Adrenal gland (tissue), 12 donors: ENCODE measurements around the gene GPC6. TPM values are rescaled to one million over a fixed set of nuclear protein-coding genes. Genes with fewer than 3 reads are reported as not detected.

Source experiments
- DNase-seq, 7 donors: peaks; one replicate each; pipeline ENCODE4 v3.0.0-alpha.2; 2019 to 2020
- H3K27ac ChIP-seq, 5 donors: fragments of 200-600 bp; sonication (generic) in 4 of 5; 1 replicate in 3 of 5; 2 replicates in 2 of 5; pipeline versions ENCODE4 v1.5.1 to v1.8.0; 2016 to 2020; ENCODE audit warnings: mild to moderate bottlenecking in 1 of 5
- H3K27me3 ChIP-seq: fragments of 200-600 bp; 2 replicates; pipeline ENCODE4 v1.8.0; 2021
- H3K36me3 ChIP-seq, 2 donors: fragments of 200-600 bp; replicated peaks in 1 of 2; 1 replicate in 1 of 2; 2 replicates in 1 of 2; pipeline versions ENCODE4 v1.5.1 to v1.8.0; 2018 to 2022
- H3K4me1 ChIP-seq, 2 donors: fragments of 200-600 bp; replicated peaks in 1 of 2; 1 replicate in 1 of 2; 2 replicates in 1 of 2; pipeline versions ENCODE4 v1.5.1 to v1.8.0; 2018 to 2021
- H3K4me3 ChIP-seq, 4 donors: fragments of 200-600 bp; sonication (generic) in 3 of 4; one replicate each; pipeline ENCODE4 v1.5.1; 2016 to 2018
- H3K9me3 ChIP-seq, 3 donors: fragments of 200-600 bp; sonication (generic) in 1 of 3; replicated peaks in 1 of 3; 1 replicate in 2 of 3; 2 replicates in 1 of 3; pipeline versions ENCODE4 v1.5.1 to v1.8.0; 2016 to 2021
- POLR2A ChIP-seq, 2 donors: fragments of 450-650 bp; IDR thresholded peaks; one replicate each; pipeline ENCODE4 v1.6.1; 2017; ENCODE audit warnings: antibody characterized with exemption in 2 of 2, mild to moderate bottlenecking in 2 of 2, moderate library complexity in 1 of 2
- WGBS, 4 donors: extraction: QIAGEN DNeasy Blood & Tissue Kit in 2 of 4; methylation state at CpG; one replicate each; pipeline versions ENCODE4 v1.1.5 to v1.1.7; 2013 to 2017; 5-methylcytosine and 5-hydroxymethylcytosine counted together
- intact Hi-C, 2 donors: fragments of 100-400 bp; cut with DNase I; formaldehyde crosslinking; loops; one replicate each; pipeline versions ENCODE4 v1.14.1 to v1.15.0; 2022 to 2023
- polyA plus RNA-seq, 3 donors: library from polyadenylated mRNA; stranded (reverse); fragments of 200-250 nt in 2 of 3; fragments of 350-450 nt in 1 of 3; fragmentation: Illumina TruSeq in 1 of 3; extraction: RNeasy Lipid Tissue Mini Kit (QIAGEN cat#74804) in 1 of 3; gene quantifications; one replicate each; pipeline ENCODE4 v1.2.3, GENCODE V29; 2013 to 2014
- total RNA-seq, 9 donors: library from RNA; depleted of rRNA in 4 of 9; stranded (reverse); fragments of >200 nt in 4 of 9; fragments of 120-200 nt in 1 of 9; fragmentation: NEBNext Ultra II Directional in 1 of 9; extraction: Animal tissue kit (Norgen Biotek cat#: 25700) in 1 of 9; gene quantifications; one replicate each; pipeline versions ENCODE4 v1.1.0 to v1.2.4, GENCODE V29; 2013 to 2023
- TF ChIP-seq, protein P1 (sequence below), 6 experiments: fragments of 450-650 bp in 4 of 6; fragments of 200-600 bp in 2 of 6; sonication (generic) in 1 of 6; IDR thresholded peaks; 1 replicate in 5 of 6; 2 replicates in 1 of 6; pipeline versions ENCODE4 v1.5.1 to v1.8.0; 2016 to 2021; ENCODE audit warnings: antibody characterized with exemption in 6 of 6, mild to moderate bottlenecking in 2 of 6, moderate library complexity in 1 of 6
- donor health status: healthy with polysubstance abuse.
- donor health status: Bipolar disorder and iron deficiency.
- donor health status: DM: yes; HTN: yes; CAD: no.
- donor health status: DM: no; HTN: no; CAD: no.
- donor health status: DM: no; HTN: no; CAD: no.
- donor health status: DM: yes; HTN: yes; CAD: no.

GPC6 gene
- total and polyA plus RNA-seq, 12 donors = 0.37 to 62.3 (median 2.5) TPM

DNA sequence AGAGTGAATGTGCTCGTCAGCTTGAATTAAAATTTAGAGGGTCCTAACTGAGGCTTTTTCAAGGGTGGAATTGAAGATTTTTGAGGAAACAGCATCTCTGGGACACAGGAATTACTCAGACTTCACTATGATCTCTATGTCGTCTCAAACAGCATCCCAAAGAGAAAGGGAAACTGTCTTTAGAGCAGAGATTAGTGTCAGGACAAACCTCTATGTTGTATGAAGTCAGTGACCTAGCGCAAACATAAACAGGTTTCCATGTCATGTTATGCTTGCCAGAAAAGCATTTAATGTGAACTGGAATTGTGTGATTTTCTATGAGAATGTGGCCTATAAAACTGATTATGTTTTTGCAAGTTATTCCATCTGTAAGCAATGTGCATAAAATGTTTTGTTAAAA is 573.7 kb downstream of the GPC6 start:
- intact Hi-C loops = no loop called here
- TF ChIP-seq POLR2A (IDR thresholded peaks at IDR 0.05) = no peak
- TF ChIP-seq, protein P1, sequence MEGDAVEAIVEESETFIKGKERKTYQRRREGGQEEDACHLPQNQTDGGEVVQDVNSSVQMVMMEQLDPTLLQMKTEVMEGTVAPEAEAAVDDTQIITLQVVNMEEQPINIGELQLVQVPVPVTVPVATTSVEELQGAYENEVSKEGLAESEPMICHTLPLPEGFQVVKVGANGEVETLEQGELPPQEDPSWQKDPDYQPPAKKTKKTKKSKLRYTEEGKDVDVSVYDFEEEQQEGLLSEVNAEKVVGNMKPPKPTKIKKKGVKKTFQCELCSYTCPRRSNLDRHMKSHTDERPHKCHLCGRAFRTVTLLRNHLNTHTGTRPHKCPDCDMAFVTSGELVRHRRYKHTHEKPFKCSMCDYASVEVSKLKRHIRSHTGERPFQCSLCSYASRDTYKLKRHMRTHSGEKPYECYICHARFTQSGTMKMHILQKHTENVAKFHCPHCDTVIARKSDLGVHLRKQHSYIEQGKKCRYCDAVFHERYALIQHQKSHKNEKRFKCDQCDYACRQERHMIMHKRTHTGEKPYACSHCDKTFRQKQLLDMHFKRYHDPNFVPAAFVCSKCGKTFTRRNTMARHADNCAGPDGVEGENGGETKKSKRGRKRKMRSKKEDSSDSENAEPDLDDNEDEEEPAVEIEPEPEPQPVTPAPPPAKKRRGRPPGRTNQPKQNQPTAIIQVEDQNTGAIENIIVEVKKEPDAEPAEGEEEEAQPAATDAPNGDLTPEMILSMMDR (IDR thresholded peaks at IDR 0.05) = no peak

DNA sequence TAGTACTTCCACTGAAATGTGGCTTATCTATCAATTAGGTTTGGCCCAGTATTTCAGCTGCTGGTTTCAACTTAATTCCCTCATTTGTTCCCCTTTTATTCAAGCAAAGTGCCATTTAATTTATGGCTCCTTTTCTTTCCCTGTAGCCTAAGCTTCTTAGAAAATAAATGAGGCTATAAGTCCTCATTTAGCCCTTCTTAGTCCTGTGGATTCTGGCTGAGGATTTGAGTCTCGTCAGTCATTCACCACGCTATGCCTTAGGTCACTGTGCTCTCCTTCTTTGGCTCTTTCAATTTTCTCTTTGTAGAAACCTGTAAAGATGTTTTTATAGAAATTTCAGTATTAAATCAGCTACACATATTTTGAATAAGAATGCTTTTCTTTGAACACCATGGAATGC is 579.1 kb downstream of the GPC6 start:
- H3K9me3 ChIP-seq = no peaks in the 10 kb centered on the region
- intact Hi-C loops = no loop called here
- H3K27me3 ChIP-seq = no peaks in the 10 kb centered on the region
- 48 to 96% (median 79%) methylated on average over 1 to 2 of the region's 2 CpGs for WGBS, 4 donors
- no peak overlapping the region for H3K27ac ChIP-seq
- H3K4me3 ChIP-seq = no peak overlapping the region
- H3K4me1 ChIP-seq = no peaks in the 10 kb centered on the region
- no peak for DNase-seq
- H3K36me3 ChIP-seq = no peaks in the 10 kb centered on the region
- TF ChIP-seq, protein P1 (IDR thresholded peaks at IDR 0.05) = no peak
- no peak for TF ChIP-seq POLR2A (IDR thresholded peaks at IDR 0.05)

More for the DNA sequence above, 573.7 kb downstream of the GPC6 start:
- Histone ChIP-seq H3K36me3 (no peaks in the 10 kb centered on the region), H3K9me3 (no peaks in the 10 kb centered on the region), H3K27ac (no peak overlapping the region), H3K4me3 (no peak overlapping the region), H3K4me1 (no peaks in the 10 kb centered on the region), H3K27me3 (no peaks in the 10 kb centered on the region)
- WGBS, 4 donors = 79 to 87% (median 82%) methylated on average over 3 of the region's 3 CpGs
- DNase-seq = no peak

DNA sequence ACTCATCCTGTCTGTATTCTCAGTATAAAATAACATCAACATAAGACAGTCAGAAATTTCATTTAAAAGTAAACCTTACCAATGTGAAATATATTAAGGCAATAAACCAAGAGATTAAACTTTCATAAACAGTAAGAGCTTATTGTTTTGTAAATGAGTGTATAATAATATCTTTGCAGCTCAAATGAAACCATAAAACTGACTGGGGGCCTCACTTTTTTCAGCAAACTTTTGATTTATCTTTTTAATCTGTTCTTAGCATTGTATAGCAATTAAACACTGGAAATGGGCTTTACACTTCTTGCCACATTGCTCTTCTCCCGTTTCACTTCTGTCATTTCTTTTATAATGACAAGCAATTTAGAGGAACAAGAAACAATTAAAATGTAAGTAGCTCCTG is 580.3 kb downstream of the GPC6 start:
- DNase-seq = no peak
- H3K27ac ChIP-seq = no peak overlapping the region
- no peaks in the 10 kb centered on the region for H3K9me3 ChIP-seq
- WGBS, 4 donors = 68 to 72% (median 70%) methylated on average over 1 of the region's 1 CpG
- H3K36me3 ChIP-seq = no peaks in the 10 kb centered on the region
- H3K4me1 ChIP-seq = no peaks in the 10 kb centered on the region
- H3K4me3 ChIP-seq = no peak overlapping the region
- H3K27me3 ChIP-seq = no peaks in the 10 kb centered on the region
- intact Hi-C loops = no loop called here
- TF ChIP-seq, protein P1 (IDR thresholded peaks at IDR 0.05) = no peak
- no peak for TF ChIP-seq POLR2A (IDR thresholded peaks at IDR 0.05)

DNA sequence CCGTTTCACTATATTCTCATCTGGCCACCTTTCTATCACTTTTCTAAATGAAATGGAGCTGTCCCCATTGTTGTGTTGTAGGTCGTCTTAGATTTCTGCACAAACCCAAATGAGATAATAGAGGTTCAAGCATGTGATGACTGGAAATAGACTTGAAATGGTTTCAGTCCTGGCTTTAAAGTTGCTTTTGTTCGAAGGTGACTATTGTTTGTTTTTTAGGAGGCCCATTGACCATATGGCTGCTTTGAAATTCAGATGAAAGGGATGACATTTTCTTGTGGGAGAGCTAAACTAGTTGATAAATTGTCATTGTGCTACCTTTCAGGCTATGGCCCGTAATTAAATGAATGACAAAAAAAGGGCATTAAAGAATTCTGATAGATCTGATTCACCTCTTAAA is 583.7 kb downstream of the GPC6 start:
- intact Hi-C loops = no loop called here
- TF ChIP-seq, protein P1 (IDR thresholded peaks at IDR 0.05) = no peak
- no peak for TF ChIP-seq POLR2A (IDR thresholded peaks at IDR 0.05)
- Histone ChIP-seq H3K4me3 (no peak overlapping the region), H3K36me3 (no peaks in the 10 kb centered on the region), H3K27ac (no peak overlapping the region), H3K27me3 (no peaks in the 10 kb centered on the region), H3K4me1 (no peaks in the 10 kb centered on the region), H3K9me3 (no peaks in the 10 kb centered on the region)
- DNase-seq = no peak
- WGBS, 4 donors = 45 to 69% (median 51%) methylated on average over 4 of the region's 4 CpGs
